ENCODE measurements around the gene DUSP6. TPM values are rescaled to one million over a fixed set of nuclear protein-coding genes. Genes with fewer than 3 reads are reported as not detected.

Gene DUSP6
- total and polyA plus RNA-seq, 2 of the 13 experiments (the other 11 are each of a cell fraction or from before 2014, with no cell fraction given), result 40.9 to 161 TPM

DNA sequence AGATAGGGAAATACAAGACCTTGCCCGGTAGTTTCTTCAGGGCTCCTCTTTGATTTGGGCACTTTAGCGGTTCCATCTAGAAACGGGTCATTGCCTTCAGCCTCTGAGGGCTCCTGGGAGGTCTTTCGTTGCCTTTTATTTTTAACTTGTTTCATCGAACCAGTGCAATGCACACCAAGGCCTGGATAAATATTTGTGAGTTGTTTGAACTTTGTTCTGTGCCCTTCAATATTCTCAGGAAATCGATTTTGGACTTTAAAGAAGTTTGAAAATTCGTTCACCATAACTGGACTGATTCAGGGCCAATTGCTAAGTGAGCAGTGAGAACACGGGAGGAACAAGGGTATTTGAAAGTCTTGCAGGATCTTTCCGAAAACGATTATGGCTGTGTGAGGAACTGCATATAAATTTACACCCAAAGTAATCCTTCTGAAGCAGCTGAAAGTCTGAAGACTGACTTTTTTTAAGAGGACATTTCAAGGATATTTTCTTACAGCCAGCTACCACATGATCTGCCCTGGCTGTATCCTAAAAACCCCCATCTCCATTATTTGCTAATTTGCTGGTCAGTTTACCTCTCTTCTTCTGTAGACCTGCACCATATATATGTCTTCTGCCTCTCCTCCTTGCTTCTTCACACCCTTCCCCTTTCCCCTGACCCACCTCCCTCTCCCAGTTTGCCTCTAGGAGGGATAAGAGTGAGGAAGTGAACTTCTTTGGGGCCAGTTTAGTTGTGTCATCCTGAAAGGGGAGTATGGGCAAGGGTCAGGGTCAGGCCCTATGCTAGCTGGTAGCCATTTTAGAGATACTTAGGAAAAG, 8.0 kb downstream of the DUSP6 start:
- WGBS (ENCODE audit: low lambda C conversion rate), result 3% methylated on average over 10 of the region's 10 CpGs
- Histone ChIP-seq H3K36me3 (replicated peaks in 1 of 2; ENCODE audit: control insufficient read depth in 1 of 2, insufficient read depth in 2 of 2, low read length in 2 of 2) (peaks cover 2 to 7% of the 10 kb centered on the region in 2 experiments; a peak in 4 of 5 replicates), H3K4me2 (ENCODE audit: low read depth, low read length) (peak overlapping the region; percentile 94), H3K27me3 (ENCODE audit: control insufficient read depth in 1 of 2, insufficient read depth in 2 of 2, low read length in 2 of 2) (no peaks in the 10 kb centered on the region; a peak in 1 of 5 replicates), H4K20me1 (ENCODE audit: insufficient read depth, low read length) (peaks cover 21% of the 10 kb centered on the region), H3K9ac (ENCODE audit: insufficient read depth, low read depth, low read length) (peak overlapping the region; percentile 48), H3K4me1 (ENCODE audit: insufficient read depth, low read length) (peaks cover 65% of the 10 kb centered on the region), H3K79me2 (ENCODE audit: insufficient read depth, low read length) (peaks cover 18% of the 10 kb centered on the region), H3K27ac (ENCODE audit: extremely low read length, insufficient read depth, low read length) (peak overlapping the region; percentile 89), H2AFZ (ENCODE audit: low read length) (no peak overlapping the region), H3K9me3 (ENCODE audit: low read length) (no peaks in the 10 kb centered on the region), H3K4me3 (replicated peaks in 1 of 3; ENCODE audit: insufficient read depth in 1 of 3, low read depth in 2 of 3, low read length in 3 of 3) (peak overlapping the region; percentile 29 to 41 (median 32))
- CTCF ChIA-PET (ENCODE audit: low intra/inter-chr PET ratio, low total read pairs), result no interaction called here
- BruUV-seq (replicated peaks), result no TSS peak
- DNase-seq (ENCODE audit: low spot score), result peak; percentile 68
- POLR2A ChIA-PET, result interaction anchor here (1.4 to 3.9 kb wide), 3 partner anchors 9 to 31 kb away, joined by 4 to 49 read pairs (median 13); partner anchors contain the start of gene DUSP6
- intact Hi-C loops (cut with micrococcal nuclease; ENCODE audit: unreplicated experiment), result loop anchor here (1.0 kb wide), 1 partner anchor 8 kb away; the partner anchor contains the start of gene DUSP6
- peak; percentile 82 for FAIRE-seq
- ATAC-seq, result peak; percentile 56
- in situ Hi-C loops (cut with HindIII; ENCODE audit: extremely low pct_ligation_motif_present, low pct_unique_long_range_greater_than_20kb), result loop anchor here (25.0 kb wide), 1 partner anchor 282 kb away; no protein-coding TSS in a partner anchor
- TF ChIP-seq ZNF264 (CRISPR knock-in tag; IDR thresholded peaks at IDR 0.05) (no peak), FOXP1 (IDR thresholded peaks at IDR 0.05) (no peak), FOXP1 (CRISPR knock-in tag; IDR thresholded peaks at IDR 0.05) (peak; percentile 75), ZSCAN20 (CRISPR knock-in tag; IDR thresholded peaks at IDR 0.05; ENCODE audit: borderline replicate concordance) (0 out of 2 replicates have a peak, but pooled peaks have one; percentile 23), ZSCAN12 (CRISPR knock-in tag; IDR thresholded peaks at IDR 0.05) (0 out of 2 replicates have a peak, but pooled peaks have one; percentile 13), ZNF781 (CRISPR knock-in tag; IDR thresholded peaks at IDR 0.05; ENCODE audit: borderline replicate concordance, not compliant biosample characterization) (no peak), MIER3 (CRISPR knock-in tag; IDR thresholded peaks at IDR 0.05; ENCODE audit: borderline replicate concordance) (peak; percentile 72; the same call in 1 of the 2 replicates), FOXA3 (CRISPR knock-in tag; IDR thresholded peaks at IDR 0.05) (peak; percentile 74), ZNF12 (CRISPR knock-in tag; IDR thresholded peaks at IDR 0.05) (peak; percentile 25; the same call in 1 of the 2 replicates), KLF12 (CRISPR knock-in tag; IDR thresholded peaks at IDR 0.05; ENCODE audit: borderline replicate concordance) (peak; percentile 37; the same call in 1 of the 2 replicates)
- TF ChIP-seq, protein P1, sequence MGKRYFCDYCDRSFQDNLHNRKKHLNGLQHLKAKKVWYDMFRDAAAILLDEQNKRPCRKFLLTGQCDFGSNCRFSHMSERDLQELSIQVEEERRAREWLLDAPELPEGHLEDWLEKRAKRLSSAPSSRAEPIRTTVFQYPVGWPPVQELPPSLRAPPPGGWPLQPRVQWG (CRISPR knock-in tag; IDR thresholded peaks at IDR 0.05; ENCODE audit: borderline replicate concordance, low read depth), result no peak
- TF ChIP-seq, protein P2, sequence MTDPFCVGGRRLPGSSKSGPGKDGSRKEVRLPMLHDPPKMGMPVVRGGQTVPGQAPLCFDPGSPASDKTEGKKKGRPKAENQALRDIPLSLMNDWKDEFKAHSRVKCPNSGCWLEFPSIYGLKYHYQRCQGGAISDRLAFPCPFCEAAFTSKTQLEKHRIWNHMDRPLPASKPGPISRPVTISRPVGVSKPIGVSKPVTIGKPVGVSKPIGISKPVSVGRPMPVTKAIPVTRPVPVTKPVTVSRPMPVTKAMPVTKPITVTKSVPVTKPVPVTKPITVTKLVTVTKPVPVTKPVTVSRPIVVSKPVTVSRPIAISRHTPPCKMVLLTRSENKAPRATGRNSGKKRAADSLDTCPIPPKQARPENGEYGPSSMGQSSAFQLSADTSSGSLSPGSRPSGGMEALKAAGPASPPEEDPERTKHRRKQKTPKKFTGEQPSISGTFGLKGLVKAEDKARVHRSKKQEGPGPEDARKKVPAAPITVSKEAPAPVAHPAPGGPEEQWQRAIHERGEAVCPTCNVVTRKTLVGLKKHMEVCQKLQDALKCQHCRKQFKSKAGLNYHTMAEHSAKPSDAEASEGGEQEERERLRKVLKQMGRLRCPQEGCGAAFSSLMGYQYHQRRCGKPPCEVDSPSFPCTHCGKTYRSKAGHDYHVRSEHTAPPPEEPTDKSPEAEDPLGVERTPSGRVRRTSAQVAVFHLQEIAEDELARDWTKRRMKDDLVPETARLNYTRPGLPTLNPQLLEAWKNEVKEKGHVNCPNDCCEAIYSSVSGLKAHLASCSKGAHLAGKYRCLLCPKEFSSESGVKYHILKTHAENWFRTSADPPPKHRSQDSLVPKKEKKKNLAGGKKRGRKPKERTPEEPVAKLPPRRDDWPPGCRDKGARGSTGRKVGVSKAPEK (CRISPR knock-in tag; IDR thresholded peaks at IDR 0.05; ENCODE audit: borderline replicate concordance), result 0 out of 2 replicates have a peak, but pooled peaks have one; percentile 28
- TF ChIP-seq, protein P3, sequence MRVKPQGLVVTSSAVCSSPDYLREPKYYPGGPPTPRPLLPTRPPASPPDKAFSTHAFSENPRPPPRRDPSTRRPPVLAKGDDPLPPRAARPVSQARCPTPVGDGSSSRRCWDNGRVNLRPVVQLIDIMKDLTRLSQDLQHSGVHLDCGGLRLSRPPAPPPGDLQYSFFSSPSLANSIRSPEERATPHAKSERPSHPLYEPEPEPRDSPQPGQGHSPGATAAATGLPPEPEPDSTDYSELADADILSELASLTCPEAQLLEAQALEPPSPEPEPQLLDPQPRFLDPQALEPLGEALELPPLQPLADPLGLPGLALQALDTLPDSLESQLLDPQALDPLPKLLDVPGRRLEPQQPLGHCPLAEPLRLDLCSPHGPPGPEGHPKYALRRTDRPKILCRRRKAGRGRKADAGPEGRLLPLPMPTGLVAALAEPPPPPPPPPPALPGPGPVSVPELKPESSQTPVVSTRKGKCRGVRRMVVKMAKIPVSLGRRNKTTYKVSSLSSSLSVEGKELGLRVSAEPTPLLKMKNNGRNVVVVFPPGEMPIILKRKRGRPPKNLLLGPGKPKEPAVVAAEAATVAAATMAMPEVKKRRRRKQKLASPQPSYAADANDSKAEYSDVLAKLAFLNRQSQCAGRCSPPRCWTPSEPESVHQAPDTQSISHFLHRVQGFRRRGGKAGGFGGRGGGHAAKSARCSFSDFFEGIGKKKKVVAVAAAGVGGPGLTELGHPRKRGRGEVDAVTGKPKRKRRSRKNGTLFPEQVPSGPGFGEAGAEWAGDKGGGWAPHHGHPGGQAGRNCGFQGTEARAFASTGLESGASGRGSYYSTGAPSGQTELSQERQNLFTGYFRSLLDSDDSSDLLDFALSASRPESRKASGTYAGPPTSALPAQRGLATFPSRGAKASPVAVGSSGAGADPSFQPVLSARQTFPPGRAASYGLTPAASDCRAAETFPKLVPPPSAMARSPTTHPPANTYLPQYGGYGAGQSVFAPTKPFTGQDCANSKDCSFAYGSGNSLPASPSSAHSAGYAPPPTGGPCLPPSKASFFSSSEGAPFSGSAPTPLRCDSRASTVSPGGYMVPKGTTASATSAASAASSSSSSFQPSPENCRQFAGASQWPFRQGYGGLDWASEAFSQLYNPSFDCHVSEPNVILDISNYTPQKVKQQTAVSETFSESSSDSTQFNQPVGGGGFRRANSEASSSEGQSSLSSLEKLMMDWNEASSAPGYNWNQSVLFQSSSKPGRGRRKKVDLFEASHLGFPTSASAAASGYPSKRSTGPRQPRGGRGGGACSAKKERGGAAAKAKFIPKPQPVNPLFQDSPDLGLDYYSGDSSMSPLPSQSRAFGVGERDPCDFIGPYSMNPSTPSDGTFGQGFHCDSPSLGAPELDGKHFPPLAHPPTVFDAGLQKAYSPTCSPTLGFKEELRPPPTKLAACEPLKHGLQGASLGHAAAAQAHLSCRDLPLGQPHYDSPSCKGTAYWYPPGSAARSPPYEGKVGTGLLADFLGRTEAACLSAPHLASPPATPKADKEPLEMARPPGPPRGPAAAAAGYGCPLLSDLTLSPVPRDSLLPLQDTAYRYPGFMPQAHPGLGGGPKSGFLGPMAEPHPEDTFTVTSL (CRISPR knock-in tag; IDR thresholded peaks at IDR 0.05; ENCODE audit: borderline replicate concordance), result peak; percentile 93
